Sigmoid colon (tissue), 4 donors: ENCODE measurements around the gene CCDC33.

Experiments
- EP300 ChIP-seq, 4 donors: sonication (generic); formaldehyde crosslinking; IDR thresholded peaks; one replicate each; pipeline ENCODE4 v1.6.1; 2017; ENCODE audit warnings: antibody characterized with exemption in 4 of 4
- POLR2A ChIP-seq, 2 donors: fragments of 450-650 bp; IDR thresholded peaks; one replicate each; pipeline ENCODE4 v1.6.1; 2016; ENCODE audit warnings: antibody characterized with exemption in 2 of 2, mild to moderate bottlenecking in 2 of 2, moderate library complexity in 2 of 2
- POLR2AphosphoS5 ChIP-seq, 4 donors: sonication (generic); formaldehyde crosslinking; IDR thresholded peaks; one replicate each; pipeline ENCODE4 v1.6.1; 2017; ENCODE audit warnings: antibody characterized with exemption in 4 of 4
- TF ChIP-seq, protein P1 (sequence below), 4 experiments: fragments of 450-650 bp in 3 of 4; fragments of 200-600 bp in 1 of 4; IDR thresholded peaks; one replicate each; pipeline ENCODE4 v1.5.1; 2016 to 2019; ENCODE audit warnings: antibody characterized with exemption in 4 of 4, mild to moderate bottlenecking in 3 of 4, moderate library complexity in 2 of 4

DNA sequence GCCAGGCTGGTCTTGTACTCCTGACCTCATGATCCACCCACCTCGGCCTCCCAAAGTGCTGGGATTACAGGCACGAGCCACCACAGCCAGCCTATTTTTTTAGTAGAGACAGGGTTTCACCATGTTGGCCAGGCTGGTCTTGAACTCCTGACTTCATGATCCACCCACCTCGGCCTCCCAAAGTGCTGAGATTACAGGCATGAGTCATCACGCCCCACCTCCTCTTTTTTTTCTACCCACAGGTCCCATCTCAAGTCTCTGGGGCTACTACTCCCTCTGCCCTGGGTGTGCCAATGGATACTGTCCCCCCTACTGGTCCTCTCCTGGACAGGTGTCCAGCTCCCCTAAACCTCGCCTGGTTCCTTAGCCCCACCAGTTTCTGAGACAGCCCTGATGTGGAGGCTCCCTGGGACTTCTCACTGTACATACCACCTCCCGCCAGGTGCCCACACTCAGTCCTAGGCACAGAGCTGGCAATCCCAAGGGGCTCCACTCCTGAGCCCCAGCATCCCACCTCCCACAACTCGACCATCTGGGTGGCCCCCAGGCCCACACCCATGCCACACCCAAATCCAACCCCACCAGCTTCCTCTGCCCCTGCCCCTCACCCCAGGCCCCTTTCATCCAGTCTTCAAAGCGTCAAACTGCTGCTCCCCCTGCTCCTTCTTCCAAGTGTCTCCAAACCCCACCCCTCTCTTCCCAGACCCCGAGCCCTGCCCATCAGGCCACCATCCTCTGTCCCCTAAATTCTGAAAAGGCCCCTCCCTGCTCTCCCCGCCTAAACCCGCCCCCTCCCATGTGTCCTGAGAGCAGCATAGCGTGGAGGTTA, 144.4 kb downstream of the CCDC33 start:
- TF ChIP-seq POLR2AphosphoS5 (IDR thresholded peaks at IDR 0.05) = no peak
- TF ChIP-seq, protein P1, sequence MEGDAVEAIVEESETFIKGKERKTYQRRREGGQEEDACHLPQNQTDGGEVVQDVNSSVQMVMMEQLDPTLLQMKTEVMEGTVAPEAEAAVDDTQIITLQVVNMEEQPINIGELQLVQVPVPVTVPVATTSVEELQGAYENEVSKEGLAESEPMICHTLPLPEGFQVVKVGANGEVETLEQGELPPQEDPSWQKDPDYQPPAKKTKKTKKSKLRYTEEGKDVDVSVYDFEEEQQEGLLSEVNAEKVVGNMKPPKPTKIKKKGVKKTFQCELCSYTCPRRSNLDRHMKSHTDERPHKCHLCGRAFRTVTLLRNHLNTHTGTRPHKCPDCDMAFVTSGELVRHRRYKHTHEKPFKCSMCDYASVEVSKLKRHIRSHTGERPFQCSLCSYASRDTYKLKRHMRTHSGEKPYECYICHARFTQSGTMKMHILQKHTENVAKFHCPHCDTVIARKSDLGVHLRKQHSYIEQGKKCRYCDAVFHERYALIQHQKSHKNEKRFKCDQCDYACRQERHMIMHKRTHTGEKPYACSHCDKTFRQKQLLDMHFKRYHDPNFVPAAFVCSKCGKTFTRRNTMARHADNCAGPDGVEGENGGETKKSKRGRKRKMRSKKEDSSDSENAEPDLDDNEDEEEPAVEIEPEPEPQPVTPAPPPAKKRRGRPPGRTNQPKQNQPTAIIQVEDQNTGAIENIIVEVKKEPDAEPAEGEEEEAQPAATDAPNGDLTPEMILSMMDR (IDR thresholded peaks at IDR 0.05) = no peak
- TF ChIP-seq EP300 (IDR thresholded peaks at IDR 0.05) = no peak
- no peak for TF ChIP-seq POLR2A (IDR thresholded peaks at IDR 0.05)
